Skeletal muscle satellite cell (primary cell): Measurements from ENCODE around the gene CCDC87.
A peak's percentile ranks its signal among the peaks of the same experiment; 100 is the strongest.
"Not testable (repeated sequence)": the region's sequence is repeated elsewhere in the genome, so short reads cannot be mapped to it uniquely, and the experiment has no call there.

ENCODE experiments used
- H3K27me3 ChIP-seq: 2 replicates; pipeline ENCODE4 v1.7.0; 2013; ENCODE audit warnings: low read length; ENCODE audit not compliant: control insufficient read depth, insufficient read depth
- H3K36me3 ChIP-seq: 2 replicates; pipeline ENCODE4 v1.7.0; 2013; ENCODE audit warnings: mild to moderate bottlenecking, control low read depth, low read length; ENCODE audit not compliant: insufficient read depth
- H3K4me1 ChIP-seq: 2 replicates; pipeline ENCODE4 v1.7.0; 2013; ENCODE audit warnings: low read length; ENCODE audit not compliant: control insufficient read depth, insufficient read depth
- H3K4me2 ChIP-seq: 2 replicates; pipeline ENCODE4 v1.7.0; 2013; ENCODE audit warnings: mild to moderate bottlenecking, low read length
- H3K4me3 ChIP-seq: 2 replicates; pipeline ENCODE4 v1.7.0; 2013; ENCODE audit warnings: low read length
- H3K9ac ChIP-seq: 2 replicates; pipeline ENCODE4 v1.7.0; 2013; ENCODE audit warnings: mild to moderate bottlenecking, low read depth, low read length, moderate library complexity
- H3K9me3 ChIP-seq: replicated peaks from 2 replicates; pipeline ENCODE4 v1.7.0; 2013; ENCODE audit warnings: mild to moderate bottlenecking, control low read depth, low read length

The CCDC87 gene

GRCh38 chr11:66609721-66610617 lies 17.1 kb upstream of the CCDC87 start:
- no peak overlapping the region for H3K9ac ChIP-seq
- no peak overlapping the region for H3K4me3 ChIP-seq
- no peaks in the 10 kb centered on the region for H3K9me3 ChIP-seq
- H3K4me1 ChIP-seq = peaks cover 21% of the 10 kb centered on the region
- H3K27me3 ChIP-seq = no peaks in the 10 kb centered on the region
- H3K4me2 ChIP-seq = no peak overlapping the region
- peaks cover 11% of the 10 kb centered on the region for H3K36me3 ChIP-seq

DNA sequence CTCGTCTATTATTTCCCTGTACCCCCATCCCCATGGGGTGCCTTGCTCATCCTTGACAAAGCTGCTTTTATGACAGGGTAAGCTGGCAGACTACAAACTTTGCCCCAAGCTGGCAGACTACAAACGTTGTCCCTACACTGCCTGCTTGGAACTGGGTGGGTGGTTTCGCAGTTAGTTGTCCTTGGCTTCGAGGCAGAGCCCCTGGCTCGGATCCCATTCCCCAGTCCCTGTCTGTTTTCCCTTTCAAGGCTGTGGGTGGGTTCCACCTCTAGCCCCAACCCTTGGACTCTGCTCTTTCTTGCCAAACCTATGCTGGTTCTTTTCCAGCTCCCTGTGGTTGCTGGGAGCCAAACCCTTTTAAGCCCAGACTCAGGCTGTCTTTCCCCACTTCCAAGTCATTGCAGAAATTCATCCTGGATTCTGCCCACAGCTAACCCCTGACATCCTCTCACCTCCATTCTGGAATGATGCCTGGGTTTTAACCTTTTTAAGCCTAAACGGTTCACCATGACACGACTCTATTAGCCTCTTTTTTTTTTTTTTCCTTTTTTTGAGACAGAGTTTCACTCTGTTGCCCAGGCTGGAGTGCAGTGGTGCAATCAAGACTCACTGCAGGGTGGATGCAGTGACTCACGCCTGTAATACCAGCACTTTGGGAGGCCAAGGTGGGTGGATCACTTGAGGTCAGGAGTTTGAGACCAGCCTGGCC lies 14.4 kb upstream of the CCDC87 start:
- Histone ChIP-seq H3K27me3 (no peaks in the 10 kb centered on the region), H3K4me3 (no peak overlapping the region), H3K36me3 (peaks cover 17% of the 10 kb centered on the region), H3K9me3 (no peaks in the 10 kb centered on the region), H3K4me2 (peak overlapping the region; percentile 43), H3K4me1 (peaks cover 28% of the 10 kb centered on the region), H3K9ac (no peak overlapping the region)

GRCh38 chr11:66606608-66607007 lies 13.7 kb upstream of the CCDC87 start:
- Histone ChIP-seq H3K36me3 (peaks cover 17% of the 10 kb centered on the region), H3K4me2 (peak overlapping the region; percentile 43), H3K4me1 (peaks cover 34% of the 10 kb centered on the region)
- not testable (repeated sequence) for H3K27me3 ChIP-seq, H3K4me3 ChIP-seq, H3K9me3 ChIP-seq, H3K9ac ChIP-seq

DNA sequence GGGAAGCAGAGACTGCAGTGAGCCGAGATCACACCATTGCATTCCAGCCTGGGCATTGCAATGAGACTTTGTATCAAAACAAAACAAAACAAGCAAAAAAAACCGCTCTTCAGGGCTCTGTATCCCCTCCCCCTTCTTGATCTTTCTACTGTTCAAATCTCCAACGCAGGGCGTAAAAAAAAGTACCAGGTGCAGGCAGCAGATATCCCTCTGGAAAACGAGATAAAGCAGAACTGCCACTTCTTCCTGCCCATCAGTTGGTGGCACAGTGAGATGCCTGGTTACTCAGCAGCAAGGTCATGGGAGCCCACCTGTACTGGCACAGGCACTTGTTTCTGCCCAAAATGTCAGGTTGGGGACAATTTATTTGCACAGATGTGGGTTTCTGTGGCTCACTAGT lies 11.3 kb upstream of the CCDC87 start:
- Histone ChIP-seq H3K4me2 (no peak overlapping the region), H3K27me3 (no peaks in the 10 kb centered on the region), H3K4me3 (no peak overlapping the region), H3K36me3 (peaks cover 34% of the 10 kb centered on the region), H3K4me1 (peaks cover 40% of the 10 kb centered on the region), H3K9me3 (no peaks in the 10 kb centered on the region), H3K9ac (no peak overlapping the region)

- Histone ChIP-seq H3K4me2 (no peak overlapping the region), H3K36me3 (peaks cover 36% of the 10 kb centered on the region), H3K27me3 (no peaks in the 10 kb centered on the region), H3K4me1 (peaks cover 37% of the 10 kb centered on the region), H3K9ac (no peak overlapping the region), H3K9me3 (no peaks in the 10 kb centered on the region), H3K4me3 (no peak overlapping the region)
Observed at GRCh38 chr11:66603072-66603471, 10.2 kb upstream of the CCDC87 start.

DNA sequence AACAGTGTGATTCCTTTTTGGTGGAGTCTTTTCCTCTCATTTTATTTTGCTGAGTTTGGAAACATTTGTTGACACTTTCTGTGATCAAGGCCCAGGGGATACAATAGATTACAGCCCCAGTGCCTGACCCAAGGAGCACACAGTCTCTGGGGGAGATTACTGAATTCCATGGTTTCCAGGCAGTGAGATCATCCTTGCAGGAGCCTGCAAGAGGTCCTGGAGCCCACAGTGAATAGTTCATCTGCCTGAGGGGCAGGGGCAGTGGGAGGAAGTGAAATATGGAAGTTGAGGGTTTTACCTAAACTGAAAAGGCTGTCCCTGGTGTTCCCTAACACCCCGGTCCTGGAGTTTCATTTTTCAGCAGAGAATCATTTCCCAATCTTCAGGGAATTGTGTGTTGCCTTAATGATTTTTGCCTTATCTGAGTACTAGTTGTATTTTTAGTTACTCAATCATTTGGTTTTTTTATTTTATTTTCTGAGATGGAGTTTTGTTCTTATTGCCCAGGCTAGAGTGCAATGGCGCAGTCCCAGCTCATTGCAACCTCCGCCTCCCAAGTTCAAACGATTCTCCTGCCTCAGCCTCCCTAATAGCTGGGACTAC lies 7.9 kb upstream of the CCDC87 start:
- Histone ChIP-seq H3K9ac (no peak overlapping the region), H3K27me3 (no peaks in the 10 kb centered on the region), H3K4me2 (no peak overlapping the region), H3K4me3 (no peak overlapping the region), H3K36me3 (peaks cover 33% of the 10 kb centered on the region), H3K4me1 (peaks cover 19% of the 10 kb centered on the region), H3K9me3 (no peaks in the 10 kb centered on the region)

- Histone ChIP-seq H3K4me1 (peaks cover 19% of the 10 kb centered on the region), H3K27me3 (no peaks in the 10 kb centered on the region), H3K9ac (no peak overlapping the region), H3K4me3 (no peak overlapping the region), H3K9me3 (no peaks in the 10 kb centered on the region), H3K4me2 (no peak overlapping the region), H3K36me3 (peaks cover 28% of the 10 kb centered on the region)
Observed at GRCh38 chr11:66600219-66600618, 7.4 kb upstream of the CCDC87 start.

- Histone ChIP-seq H3K4me2 (no peak overlapping the region), H3K4me3 (no peak overlapping the region), H3K36me3 (peaks cover 23% of the 10 kb centered on the region), H3K27me3 (no peaks in the 10 kb centered on the region), H3K9ac (no peak overlapping the region), H3K9me3 (no peaks in the 10 kb centered on the region), H3K4me1 (peaks cover 24% of the 10 kb centered on the region)
Observed at GRCh38 chr11:66598993-66599392, 6.1 kb upstream of the CCDC87 start.

GRCh38 chr11:66595245-66595904 lies 2.5 kb upstream of the CCDC87 start:
- Histone ChIP-seq H3K27me3 (peaks cover 7% of the 10 kb centered on the region), H3K9ac (no peak overlapping the region), H3K4me3 (no peak overlapping the region), H3K4me1 (peaks cover 12% of the 10 kb centered on the region), H3K4me2 (peak overlapping the region; percentile 31), H3K36me3 (peaks cover 14% of the 10 kb centered on the region), H3K9me3 (no peaks in the 10 kb centered on the region)

GRCh38 chr11:66593650-66594049 lies 787 bp upstream of the CCDC87 start:
- peak overlapping the region; percentile 82 for H3K4me3 ChIP-seq
- peaks cover 12% of the 10 kb centered on the region for H3K4me1 ChIP-seq
- no peaks in the 10 kb centered on the region for H3K36me3 ChIP-seq
- H3K27me3 ChIP-seq = peaks cover 9% of the 10 kb centered on the region
- no peaks in the 10 kb centered on the region for H3K9me3 ChIP-seq
- peak overlapping the region; percentile 98 for H3K4me2 ChIP-seq
- H3K9ac ChIP-seq = peak overlapping the region; percentile 90

DNA sequence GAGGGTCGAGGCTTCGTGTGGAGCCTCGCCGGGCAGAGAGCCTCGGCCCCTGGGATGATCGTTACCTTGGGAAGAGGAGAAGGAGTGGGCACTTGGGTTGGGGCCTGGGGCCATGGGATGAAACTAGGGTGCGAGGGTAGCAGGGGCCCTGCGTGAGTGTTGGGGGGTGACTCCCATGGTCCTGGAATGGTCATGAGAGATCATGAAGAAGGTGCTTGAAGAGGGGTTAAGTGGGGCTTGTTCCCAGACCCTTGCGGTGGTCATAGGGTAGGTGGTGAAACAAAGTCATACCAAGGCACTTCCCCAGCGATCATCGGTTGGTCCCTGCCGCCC lies 406 bp upstream of the CCDC87 start:
- Histone ChIP-seq H3K36me3 (no peaks in the 10 kb centered on the region), H3K4me1 (peaks cover 12% of the 10 kb centered on the region), H3K27me3 (peaks cover 9% of the 10 kb centered on the region), H3K4me2 (peak overlapping the region; percentile 98), H3K9me3 (no peaks in the 10 kb centered on the region), H3K4me3 (peak overlapping the region; percentile 82), H3K9ac (peak overlapping the region; percentile 90)
